ENCODE results near the gene RIPOR2.

GRCh38 chr6:24931718-24932691, 3.8 kb downstream of the RIPOR2 start:
- no peak for TF ChIP-seq CTCF (conservative IDR thresholded peaks at IDR 0.05; ENCODE audit: low read length)
- TF ChIP-seq EZH2phosphoT487 (IDR thresholded peaks at IDR 0.05; ENCODE audit: borderline replicate concordance, low read depth, low read length): no peak

Measured in OCI-LY7 (cell line).